Measurements from ENCODE around the gene CST9.

The CST9 gene

DNA sequence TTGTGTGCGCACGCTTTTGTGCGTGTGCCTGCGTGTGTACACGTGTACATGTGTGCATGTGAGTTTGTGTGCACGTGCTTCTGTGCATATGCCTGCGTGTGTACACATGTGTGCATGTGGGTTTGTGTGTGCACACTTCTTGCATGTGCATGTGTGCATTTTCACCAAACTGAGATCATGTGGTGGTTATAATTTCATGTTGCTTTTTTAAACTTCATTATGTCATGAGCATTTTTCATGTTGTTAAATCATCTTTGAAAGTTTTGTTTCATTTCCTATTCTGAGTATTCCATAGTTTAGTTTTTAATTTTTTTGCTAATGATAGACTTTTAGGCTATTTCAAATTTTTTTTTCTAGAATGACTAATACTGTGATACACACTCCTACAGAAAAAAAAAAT lies 38.4 kb upstream of the CST9 start:
- Histone ChIP-seq H3K36me3 (no peaks in the 10 kb centered on the region), H3K9me3 (no peaks in the 10 kb centered on the region; the same call in 1 of the 2 replicates), H3K27me3 (no peaks in the 10 kb centered on the region), H3K4me1 (no peaks in the 10 kb centered on the region), H3K4me3 (ENCODE audit: low read depth, low read length) (no peak overlapping the region)
- no peak for DNase-seq
- TF ChIP-seq, protein P1, sequence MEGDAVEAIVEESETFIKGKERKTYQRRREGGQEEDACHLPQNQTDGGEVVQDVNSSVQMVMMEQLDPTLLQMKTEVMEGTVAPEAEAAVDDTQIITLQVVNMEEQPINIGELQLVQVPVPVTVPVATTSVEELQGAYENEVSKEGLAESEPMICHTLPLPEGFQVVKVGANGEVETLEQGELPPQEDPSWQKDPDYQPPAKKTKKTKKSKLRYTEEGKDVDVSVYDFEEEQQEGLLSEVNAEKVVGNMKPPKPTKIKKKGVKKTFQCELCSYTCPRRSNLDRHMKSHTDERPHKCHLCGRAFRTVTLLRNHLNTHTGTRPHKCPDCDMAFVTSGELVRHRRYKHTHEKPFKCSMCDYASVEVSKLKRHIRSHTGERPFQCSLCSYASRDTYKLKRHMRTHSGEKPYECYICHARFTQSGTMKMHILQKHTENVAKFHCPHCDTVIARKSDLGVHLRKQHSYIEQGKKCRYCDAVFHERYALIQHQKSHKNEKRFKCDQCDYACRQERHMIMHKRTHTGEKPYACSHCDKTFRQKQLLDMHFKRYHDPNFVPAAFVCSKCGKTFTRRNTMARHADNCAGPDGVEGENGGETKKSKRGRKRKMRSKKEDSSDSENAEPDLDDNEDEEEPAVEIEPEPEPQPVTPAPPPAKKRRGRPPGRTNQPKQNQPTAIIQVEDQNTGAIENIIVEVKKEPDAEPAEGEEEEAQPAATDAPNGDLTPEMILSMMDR (IDR thresholded peaks at IDR 0.05; ENCODE audit: low read depth, low read length), result no peak

DNA sequence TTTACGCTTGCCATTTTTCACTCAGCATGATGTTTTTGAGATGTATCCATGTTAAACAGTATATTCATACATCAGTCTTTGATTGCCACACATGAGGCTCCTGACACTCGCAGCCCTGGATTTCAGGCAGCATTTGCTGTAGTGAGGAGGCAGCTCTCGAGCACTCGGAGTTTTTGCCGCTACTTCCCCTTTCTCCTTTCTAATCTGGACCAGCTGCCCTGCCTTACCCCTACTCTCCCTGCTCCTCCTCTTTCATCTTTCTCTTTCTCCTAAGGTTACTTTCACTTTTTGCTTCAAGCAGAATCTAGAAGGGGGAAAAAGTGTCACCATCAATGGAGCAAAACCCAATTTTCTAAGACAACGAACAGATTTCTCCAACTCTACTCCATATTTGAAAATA lies 37.9 kb upstream of the CST9 start:
- Histone ChIP-seq H3K4me3 (ENCODE audit: low read depth, low read length) (no peak overlapping the region), H3K4me1 (no peaks in the 10 kb centered on the region), H3K9me3 (no peaks in the 10 kb centered on the region; the same call in 1 of the 2 replicates), H3K36me3 (no peaks in the 10 kb centered on the region), H3K27me3 (no peaks in the 10 kb centered on the region)
- TF ChIP-seq, protein P1 (IDR thresholded peaks at IDR 0.05; ENCODE audit: low read depth, low read length), result no peak
- no peak for DNase-seq

DNA sequence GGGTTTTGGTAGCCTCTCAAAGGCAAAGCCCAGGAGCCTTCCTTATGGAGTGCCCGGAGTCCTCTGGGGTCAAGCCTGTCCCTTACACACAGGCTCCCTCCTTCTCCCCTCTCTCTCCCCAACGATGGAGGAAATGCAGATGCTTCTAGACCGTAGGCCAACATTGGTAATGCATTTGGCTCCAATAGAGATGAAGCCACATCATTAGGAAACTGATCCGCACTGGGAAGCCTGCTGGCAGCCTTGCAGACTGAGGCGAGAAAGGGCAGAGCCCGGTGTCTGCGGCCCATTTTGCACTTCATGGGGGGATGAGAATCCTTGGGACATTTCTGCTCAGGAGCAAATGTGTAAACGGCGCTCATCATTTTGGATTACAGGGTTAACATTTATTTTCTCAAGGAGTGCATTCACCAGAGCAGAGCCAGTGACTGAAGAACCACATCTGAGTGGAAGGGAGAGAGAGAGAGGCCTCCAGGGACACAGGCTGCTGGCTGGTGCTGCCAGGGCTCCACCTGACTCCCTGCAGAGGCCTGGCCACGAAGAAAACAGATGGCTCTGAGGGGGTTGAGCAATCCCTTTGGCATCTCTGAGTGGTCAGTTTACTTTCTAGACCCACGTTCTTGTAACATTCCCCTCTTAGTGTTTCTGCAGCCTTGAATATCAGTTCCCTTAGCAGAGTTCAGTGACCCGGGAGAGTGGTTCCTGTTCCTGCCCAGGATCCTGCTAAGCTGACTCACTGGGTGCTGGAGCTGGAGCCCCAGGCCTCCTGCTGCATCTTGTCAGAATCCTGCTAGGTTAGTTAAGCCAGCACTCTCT lies 36.4 kb upstream of the CST9 start:
- TF ChIP-seq, protein P1 (IDR thresholded peaks at IDR 0.05; ENCODE audit: low read depth, low read length), result no peak
- H3K4me1 ChIP-seq, result no peaks in the 10 kb centered on the region
- peak; percentile 49 for DNase-seq

DNA sequence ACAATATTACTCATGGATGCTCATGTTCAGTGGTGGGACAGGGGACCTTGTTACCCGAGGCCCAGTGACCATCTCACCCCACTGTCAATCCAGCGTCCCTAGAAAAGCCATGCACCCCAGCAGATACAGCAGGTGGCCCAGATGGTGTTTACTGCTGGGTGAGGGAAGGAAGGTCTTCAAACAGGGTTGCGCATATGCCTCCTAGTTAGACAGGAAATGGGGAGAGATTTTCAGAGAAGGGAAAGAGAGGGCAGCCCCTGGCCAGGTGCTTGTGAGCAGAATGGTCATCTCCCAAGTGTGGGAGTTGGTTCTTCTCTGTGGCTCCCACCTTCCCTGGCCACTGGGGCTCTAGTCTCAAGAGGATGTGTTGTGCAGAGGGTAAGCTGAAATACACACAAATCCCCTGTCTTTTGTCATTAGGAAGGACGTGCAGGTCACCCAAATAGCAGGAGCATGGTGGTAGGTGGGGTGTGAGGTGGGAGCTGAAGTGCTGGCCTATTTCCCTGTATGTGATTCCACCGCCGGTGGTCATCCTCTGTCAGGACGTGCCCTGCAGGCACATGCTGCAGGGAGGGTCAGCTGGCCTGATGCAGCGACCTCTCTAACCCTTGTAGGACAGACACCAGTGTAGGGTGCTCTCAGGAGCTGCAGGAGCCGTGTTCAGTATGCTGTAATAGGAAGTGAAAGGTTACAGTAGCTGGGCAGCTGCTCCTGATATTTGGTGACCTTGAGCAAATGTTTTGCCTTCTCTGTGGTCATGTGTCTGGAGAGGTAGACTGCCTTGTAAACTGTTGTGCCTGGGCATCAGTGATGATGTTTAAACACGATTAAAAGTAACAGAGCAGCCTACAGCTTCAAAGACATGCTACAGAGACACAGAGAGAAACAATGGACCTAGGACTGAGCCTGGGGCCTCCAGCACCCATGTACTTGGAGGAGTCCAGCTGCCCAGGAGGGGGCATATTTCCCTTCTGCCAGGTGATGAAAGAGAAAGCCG lies 35.3 kb upstream of the CST9 start:
- Histone ChIP-seq H3K36me3 (no peaks in the 10 kb centered on the region), H3K4me1 (no peaks in the 10 kb centered on the region), H3K27me3 (no peaks in the 10 kb centered on the region), H3K9me3 (no peaks in the 10 kb centered on the region; the same call in 1 of the 2 replicates), H3K4me3 (ENCODE audit: low read depth, low read length) (no peak overlapping the region)
- no peak for DNase-seq
- TF ChIP-seq, protein P1 (IDR thresholded peaks at IDR 0.05; ENCODE audit: low read depth, low read length), result no peak

More for the DNA sequence above, 36.4 kb upstream of the CST9 start:
- Histone ChIP-seq H3K9me3 (no peaks in the 10 kb centered on the region; the same call in 1 of the 2 replicates), H3K4me3 (ENCODE audit: low read depth, low read length) (no peak overlapping the region), H3K27me3 (no peaks in the 10 kb centered on the region), H3K36me3 (no peaks in the 10 kb centered on the region)

DNA sequence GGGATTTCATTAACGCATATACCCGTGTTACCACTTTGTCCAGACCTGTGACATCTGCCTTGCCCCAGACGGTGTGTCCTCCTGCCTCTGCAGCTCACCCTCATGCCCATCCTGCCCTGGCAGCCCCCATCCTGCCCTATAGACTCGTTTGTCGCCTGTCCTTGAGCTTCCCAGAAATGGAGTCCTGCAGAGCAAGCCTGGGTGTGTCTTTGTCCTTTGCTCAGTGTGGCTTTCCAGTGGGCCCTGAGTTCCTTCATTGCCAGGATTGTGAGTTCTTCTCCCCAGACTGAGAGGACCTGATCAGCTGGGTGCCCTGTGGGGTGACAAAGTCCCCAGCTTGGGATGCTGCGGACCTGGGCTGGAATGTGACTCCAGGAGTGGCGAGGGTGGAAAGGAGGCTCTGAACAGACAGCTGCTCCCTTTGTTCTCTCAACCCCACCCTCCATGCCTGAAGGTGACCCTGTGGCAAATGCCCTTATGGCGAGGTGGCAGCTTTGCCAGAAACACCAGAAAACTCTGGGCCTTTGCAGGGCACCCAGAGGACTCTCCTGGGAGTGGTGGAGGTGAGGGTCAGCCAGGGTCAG lies 34.4 kb upstream of the CST9 start:
- H3K9me3 ChIP-seq, result no peaks in the 10 kb centered on the region; the same call in 1 of the 2 replicates
- no peak for DNase-seq
- no peaks in the 10 kb centered on the region for H3K4me1 ChIP-seq
- no peaks in the 10 kb centered on the region for H3K36me3 ChIP-seq
- no peak overlapping the region for H3K4me3 ChIP-seq (ENCODE audit: low read depth, low read length)
- no peaks in the 10 kb centered on the region for H3K27me3 ChIP-seq
- TF ChIP-seq, protein P1 (IDR thresholded peaks at IDR 0.05; ENCODE audit: low read depth, low read length), result no peak

Data from BE2C (cell line).